Loucy (cell line): ENCODE results near the gene FAM162A.

Experiments
- CTCF ChIP-seq: fragments of 200-600 bp; sonication (generic); conservative IDR thresholded peaks from 2 replicates; pipeline ENCODE4 v1.5.1; 2014; ENCODE audit warnings: mild to moderate bottlenecking, antibody characterized with exemption, low read length
- EZH2phosphoT487 ChIP-seq: fragments of 200-600 bp; IDR thresholded peaks from 2 replicates; pipeline ENCODE4 v1.6.1; 2018; ENCODE audit warnings: antibody characterized with exemption, mild to moderate bottlenecking, moderate library complexity, borderline replicate concordance

DNA sequence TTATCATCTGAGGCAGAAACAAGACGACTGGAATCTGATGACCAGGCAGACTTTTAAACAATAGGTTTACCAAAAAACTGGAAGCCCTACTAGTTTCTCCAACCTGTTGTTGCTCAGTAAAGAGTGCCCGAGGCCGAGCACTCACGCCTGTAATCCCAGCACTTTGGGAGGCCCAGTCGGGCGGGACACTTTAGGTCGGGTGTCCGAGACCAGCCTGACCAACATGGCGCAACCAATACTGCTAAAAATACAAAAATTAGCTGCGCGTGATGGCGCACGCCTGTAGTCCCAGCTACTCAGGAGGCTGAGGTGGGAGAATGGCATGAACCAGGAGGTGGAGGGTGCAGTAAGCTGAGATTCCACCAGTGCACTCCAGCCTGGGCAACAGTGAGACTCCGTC is 33.0 kb downstream of the FAM162A start:
- TF ChIP-seq CTCF: no peak
- TF ChIP-seq EZH2phosphoT487: no peak
